WTC11 (cell line): ENCODE measurements around the gene SHISA7. TPM values are rescaled to one million over a fixed set of nuclear protein-coding genes. Genes with fewer than 3 reads are reported as not detected.

Source experiments
- ATAC-seq: fragments of 200-7000 bp; cut with Tn5 transposase; 2 replicates; pipeline ENCODE4 v1.10.0; 2021; ENCODE audit warnings: mild to moderate bottlenecking, moderate library complexity
- CTCF ChIA-PET: fragments of 300-600 bp; sonication (Branson Sonifier 250); formaldehyde crosslinking; loops from one replicate; lab custom pipeline; 2021; ENCODE audit warnings: antibody characterized with exemption; lab: Charles Lee
- POLR2A ChIA-PET: fragments of 350-600 bp; sonication (Branson Sonifier 250); formaldehyde crosslinking; loops from one replicate; lab custom pipeline; 2021; ENCODE audit warnings: antibody characterized with exemption; lab: Charles Lee
- DNase-seq: peaks from one replicate; pipeline ENCODE4 v3.0.0; 2021; ENCODE audit warnings: low spot score
- H3K27ac Mint-ChIP-seq: 2 replicates; pipeline ENCODE4 v1.8.0; 2021; ENCODE audit warnings: mixed read lengths
- H3K27me3 Mint-ChIP-seq: 2 replicates; pipeline ENCODE4 v1.8.0; 2021; ENCODE audit warnings: low read depth, mild to moderate bottlenecking, moderate library complexity, mixed read lengths
- H3K36me3 Mint-ChIP-seq: 2 replicates; pipeline ENCODE4 v1.8.0; 2021; ENCODE audit warnings: mixed read lengths
- H3K4me1 Mint-ChIP-seq: 2 replicates; pipeline ENCODE4 v1.8.0; 2022; ENCODE audit warnings: mixed read lengths
- H3K4me3 Mint-ChIP-seq: 2 replicates; pipeline ENCODE4 v1.8.0; 2021; ENCODE audit warnings: mild to moderate bottlenecking, moderate library complexity, mixed read lengths
- H3K9me3 Mint-ChIP-seq: 2 replicates; pipeline ENCODE4 v1.8.0; 2021; ENCODE audit warnings: mixed read lengths
- CREB1 ChIP-seq: sonication (generic); formaldehyde crosslinking; IDR thresholded peaks from 2 replicates; pipeline ENCODE4 v1.8.0; 2023; ENCODE audit warnings: mild to moderate bottlenecking, missing genetic modification reagents
- CREM ChIP-seq: sonication (generic); formaldehyde crosslinking; IDR thresholded peaks from 2 replicates; pipeline ENCODE4 v1.8.1; 2022; ENCODE audit warnings: mild to moderate bottlenecking, missing genetic modification reagents, moderate library complexity
- EMX1 ChIP-seq: fragments of 250-450 bp; sonication (Bioruptor Pico); IDR thresholded peaks from 2 replicates; pipeline ENCODE4 v1.8.0; 2021; ENCODE audit warnings: mild to moderate bottlenecking
- FOXP1 ChIP-seq: sonication (generic); formaldehyde crosslinking; IDR thresholded peaks from 2 replicates; pipeline ENCODE4 v1.8.0; 2022; ENCODE audit warnings: missing genetic modification reagents, mild to moderate bottlenecking, moderate library complexity, borderline replicate concordance
- GABPB1 ChIP-seq: sonication (generic); formaldehyde crosslinking; IDR thresholded peaks from 2 replicates; pipeline ENCODE4 v1.8.1; 2023; ENCODE audit warnings: mild to moderate bottlenecking, missing genetic modification reagents
- IRF2 ChIP-seq: sonication (generic); formaldehyde crosslinking; IDR thresholded peaks from 2 replicates; pipeline ENCODE4 v1.8.0; 2022; ENCODE audit warnings: low read depth, missing genetic modification reagents, borderline replicate concordance
- NFYB ChIP-seq: sonication (generic); formaldehyde crosslinking; conservative IDR thresholded peaks from 2 replicates; pipeline ENCODE4 v1.8.0; 2022; ENCODE audit warnings: low read depth, missing genetic modification reagents
- OVOL2 ChIP-seq: fragments of 250-450 bp; sonication (Bioruptor Pico); IDR thresholded peaks from 2 replicates; pipeline ENCODE4 v1.9.0; 2021; ENCODE audit warnings: mild to moderate bottlenecking, borderline replicate concordance
- PRRX2 ChIP-seq: fragments of 250-450 bp; sonication (Bioruptor Pico); IDR thresholded peaks from 2 replicates; pipeline ENCODE4 v1.8.0; 2021; ENCODE audit warnings: mild to moderate bottlenecking
- SMAD4 ChIP-seq: sonication (generic); formaldehyde crosslinking; IDR thresholded peaks from 2 replicates; pipeline ENCODE4 v1.8.0; 2022; ENCODE audit warnings: mild to moderate bottlenecking, missing genetic modification reagents
- SP1 ChIP-seq: sonication (generic); formaldehyde crosslinking; conservative IDR thresholded peaks from 2 replicates; pipeline ENCODE4 v1.8.1; 2022; ENCODE audit warnings: missing genetic modification reagents
- ZNF138 ChIP-seq: sonication (generic); formaldehyde crosslinking; conservative IDR thresholded peaks from 2 replicates; pipeline ENCODE4 v1.8.1; 2022; ENCODE audit warnings: mild to moderate bottlenecking, moderate library complexity, missing genetic modification reagents
- ZNF263 ChIP-seq: sonication (generic); formaldehyde crosslinking; IDR thresholded peaks from 2 replicates; pipeline ENCODE4 v1.8.1; 2022; ENCODE audit warnings: low read depth, mild to moderate bottlenecking, moderate library complexity, missing genetic modification reagents
- ZNF423 ChIP-seq: fragments of 250-450 bp; sonication (Bioruptor Pico); IDR thresholded peaks from 2 replicates; pipeline ENCODE4 v2.1.2; 2022; ENCODE audit warnings: mild to moderate bottlenecking, moderate library complexity
- total RNA-seq: library from RNA; stranded (reverse); gene quantifications from 3 replicates; pipeline ENCODE4 v1.2.3, GENCODE V29; 2021
- TF ChIP-seq, protein P1 (sequence below): sonication (generic); formaldehyde crosslinking; IDR thresholded peaks from 2 replicates; pipeline ENCODE4 v1.8.1; 2022; ENCODE audit warnings: mild to moderate bottlenecking, moderate library complexity, missing genetic modification reagents
- TF ChIP-seq, protein P2 (sequence below): sonication (generic); formaldehyde crosslinking; IDR thresholded peaks from 2 replicates; pipeline ENCODE4 v1.8.1; 2023; ENCODE audit warnings: mild to moderate bottlenecking, moderate library complexity, missing genetic modification reagents
- TF ChIP-seq, protein P3 (sequence below): sonication (generic); formaldehyde crosslinking; IDR thresholded peaks from 2 replicates; pipeline ENCODE4 v1.8.1; 2023; ENCODE audit warnings: mild to moderate bottlenecking, missing genetic modification reagents, borderline replicate concordance
- TF ChIP-seq, protein P4 (sequence below): fragments of 200-600 bp; IDR thresholded peaks from 2 replicates; pipeline ENCODE4 v1.8.0; 2022; ENCODE audit warnings: antibody characterized with exemption

The SHISA7 gene
- total RNA-seq, 1 experiment from 2014 or later, result 0.79 TPM

GRCh38 chr19:55452749-55453346, 9.7 kb upstream of the SHISA7 start:
- H3K9me3 Mint-ChIP-seq, result no peaks in the 10 kb centered on the region
- peaks cover 32% of the 10 kb centered on the region for H3K27me3 Mint-ChIP-seq
- peak; percentile 84 for ATAC-seq
- H3K4me3 Mint-ChIP-seq, result peak overlapping the region; percentile 74
- peak; percentile 95 for DNase-seq
- CTCF ChIA-PET, result interaction anchor here (0.6 to 3.0 kb wide), 15 partner anchors 8 to 306 kb away, joined by 3 to 18 read pairs (median 4); partner anchors contain the start of genes CCDC106, ISOC2, ZNF628 and ZNF865
- H3K27ac Mint-ChIP-seq, result no peak overlapping the region
- peaks cover 8% of the 10 kb centered on the region for H3K4me1 Mint-ChIP-seq
- peaks cover 12% of the 10 kb centered on the region for H3K36me3 Mint-ChIP-seq
- TF ChIP-seq, protein P1, sequence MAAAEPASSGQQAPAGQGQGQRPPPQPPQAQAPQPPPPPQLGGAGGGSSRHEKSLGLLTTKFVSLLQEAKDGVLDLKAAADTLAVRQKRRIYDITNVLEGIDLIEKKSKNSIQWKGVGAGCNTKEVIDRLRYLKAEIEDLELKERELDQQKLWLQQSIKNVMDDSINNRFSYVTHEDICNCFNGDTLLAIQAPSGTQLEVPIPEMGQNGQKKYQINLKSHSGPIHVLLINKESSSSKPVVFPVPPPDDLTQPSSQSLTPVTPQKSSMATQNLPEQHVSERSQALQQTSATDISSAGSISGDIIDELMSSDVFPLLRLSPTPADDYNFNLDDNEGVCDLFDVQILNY (CRISPR knock-in tag), result 0 out of 2 replicates have a peak, but pooled peaks have one; percentile 33
- TF ChIP-seq SMAD4 (CRISPR knock-in tag) (no peak), NFYB (CRISPR knock-in tag) (peak; percentile 76), IRF2 (CRISPR knock-in tag) (no peak), SP1 (CRISPR knock-in tag) (peak; percentile 95)
- TF ChIP-seq, protein P2, sequence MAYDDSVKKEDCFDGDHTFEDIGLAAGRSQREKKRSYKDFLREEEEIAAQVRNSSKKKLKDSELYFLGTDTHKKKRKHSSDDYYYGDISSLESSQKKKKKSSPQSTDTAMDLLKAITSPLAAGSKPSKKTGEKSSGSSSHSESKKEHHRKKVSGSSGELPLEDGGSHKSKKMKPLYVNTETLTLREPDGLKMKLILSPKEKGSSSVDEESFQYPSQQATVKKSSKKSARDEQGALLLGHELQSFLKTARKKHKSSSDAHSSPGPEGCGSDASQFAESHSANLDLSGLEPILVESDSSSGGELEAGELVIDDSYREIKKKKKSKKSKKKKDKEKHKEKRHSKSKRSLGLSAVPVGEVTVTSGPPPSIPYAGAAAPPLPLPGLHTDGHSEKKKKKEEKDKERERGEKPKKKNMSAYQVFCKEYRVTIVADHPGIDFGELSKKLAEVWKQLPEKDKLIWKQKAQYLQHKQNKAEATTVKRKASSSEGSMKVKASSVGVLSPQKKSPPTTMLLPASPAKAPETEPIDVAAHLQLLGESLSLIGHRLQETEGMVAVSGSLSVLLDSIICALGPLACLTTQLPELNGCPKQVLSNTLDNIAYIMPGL (CRISPR knock-in tag), result peak; percentile 43; the same call in 1 of the 2 replicates
- POLR2A ChIA-PET, result interaction anchor here (1.3 to 1.6 kb wide), 2 partner anchors 8 to 24 kb away, joined by 4 to 6 read pairs; partner anchors contain the start of gene ZNF628

- no peak for ATAC-seq
- peak overlapping the region; percentile 74 for H3K4me3 Mint-ChIP-seq
These were observed 9.1 kb upstream of the SHISA7 start for GRCh38 chr19:55451965-55452748.

DNA sequence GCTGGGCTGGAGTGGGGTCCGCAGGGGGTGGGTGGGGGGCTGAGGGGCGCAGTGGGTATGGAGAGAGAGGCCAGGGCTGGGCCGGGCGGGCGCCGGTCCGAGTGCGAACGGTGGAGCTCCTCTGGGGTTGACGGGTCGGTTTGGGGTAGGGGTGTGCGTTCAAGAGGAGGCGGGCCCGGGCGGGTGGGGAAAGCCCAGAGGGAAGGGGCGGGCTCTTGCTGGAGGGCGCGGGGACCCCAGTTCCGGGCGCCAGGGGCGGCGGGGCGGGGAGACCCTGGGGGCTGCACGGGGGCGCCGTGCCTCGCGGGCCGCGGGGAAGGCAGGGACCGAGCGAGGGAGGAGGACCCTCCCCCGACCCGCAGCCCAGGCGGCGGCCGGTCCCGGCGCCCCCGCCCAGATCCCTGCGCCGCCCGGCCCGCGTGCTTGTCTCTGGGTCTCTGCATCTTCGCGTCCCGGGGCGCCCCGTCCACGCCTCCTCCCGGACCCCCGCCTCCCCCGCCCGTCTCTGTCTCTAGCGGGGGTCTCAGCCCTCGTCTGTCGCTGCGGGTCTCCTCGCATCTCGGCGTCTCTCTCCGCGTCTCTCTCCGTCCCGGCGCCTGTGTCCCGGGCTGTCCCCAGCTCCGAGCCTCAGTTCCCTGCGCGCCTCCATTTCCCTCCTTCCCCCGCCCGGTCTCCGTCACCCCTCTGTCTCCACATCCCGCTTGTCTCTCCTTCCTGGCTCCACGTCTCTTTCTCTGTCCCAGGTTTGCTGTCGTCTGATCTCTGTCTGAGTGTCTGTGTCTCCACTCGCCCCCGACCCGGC, 8.3 kb upstream of the SHISA7 start:
- DNase-seq, result no peak
- H3K9me3 Mint-ChIP-seq, result no peaks in the 10 kb centered on the region
- peaks cover 6% of the 10 kb centered on the region for H3K36me3 Mint-ChIP-seq
- peaks cover 6% of the 10 kb centered on the region; the same call in 1 of the 2 replicates for H3K4me1 Mint-ChIP-seq
- ATAC-seq, result peak; percentile 16
- CTCF ChIA-PET, result interaction anchor here (0.5 to 3.0 kb wide), 9 partner anchors 14 to 1839 kb away, joined by 3 to 18 read pairs (median 4); no protein-coding TSS in a partner anchor
- peak overlapping the region; percentile 74 for H3K4me3 Mint-ChIP-seq
- H3K27me3 Mint-ChIP-seq, result peaks cover 32% of the 10 kb centered on the region
- POLR2A ChIA-PET, result interaction anchor here (0.6 kb wide), 1 partner anchor 304 kb away, joined by 4 read pairs; no protein-coding TSS in a partner anchor
- no peak overlapping the region for H3K27ac Mint-ChIP-seq
- TF ChIP-seq, protein P3, sequence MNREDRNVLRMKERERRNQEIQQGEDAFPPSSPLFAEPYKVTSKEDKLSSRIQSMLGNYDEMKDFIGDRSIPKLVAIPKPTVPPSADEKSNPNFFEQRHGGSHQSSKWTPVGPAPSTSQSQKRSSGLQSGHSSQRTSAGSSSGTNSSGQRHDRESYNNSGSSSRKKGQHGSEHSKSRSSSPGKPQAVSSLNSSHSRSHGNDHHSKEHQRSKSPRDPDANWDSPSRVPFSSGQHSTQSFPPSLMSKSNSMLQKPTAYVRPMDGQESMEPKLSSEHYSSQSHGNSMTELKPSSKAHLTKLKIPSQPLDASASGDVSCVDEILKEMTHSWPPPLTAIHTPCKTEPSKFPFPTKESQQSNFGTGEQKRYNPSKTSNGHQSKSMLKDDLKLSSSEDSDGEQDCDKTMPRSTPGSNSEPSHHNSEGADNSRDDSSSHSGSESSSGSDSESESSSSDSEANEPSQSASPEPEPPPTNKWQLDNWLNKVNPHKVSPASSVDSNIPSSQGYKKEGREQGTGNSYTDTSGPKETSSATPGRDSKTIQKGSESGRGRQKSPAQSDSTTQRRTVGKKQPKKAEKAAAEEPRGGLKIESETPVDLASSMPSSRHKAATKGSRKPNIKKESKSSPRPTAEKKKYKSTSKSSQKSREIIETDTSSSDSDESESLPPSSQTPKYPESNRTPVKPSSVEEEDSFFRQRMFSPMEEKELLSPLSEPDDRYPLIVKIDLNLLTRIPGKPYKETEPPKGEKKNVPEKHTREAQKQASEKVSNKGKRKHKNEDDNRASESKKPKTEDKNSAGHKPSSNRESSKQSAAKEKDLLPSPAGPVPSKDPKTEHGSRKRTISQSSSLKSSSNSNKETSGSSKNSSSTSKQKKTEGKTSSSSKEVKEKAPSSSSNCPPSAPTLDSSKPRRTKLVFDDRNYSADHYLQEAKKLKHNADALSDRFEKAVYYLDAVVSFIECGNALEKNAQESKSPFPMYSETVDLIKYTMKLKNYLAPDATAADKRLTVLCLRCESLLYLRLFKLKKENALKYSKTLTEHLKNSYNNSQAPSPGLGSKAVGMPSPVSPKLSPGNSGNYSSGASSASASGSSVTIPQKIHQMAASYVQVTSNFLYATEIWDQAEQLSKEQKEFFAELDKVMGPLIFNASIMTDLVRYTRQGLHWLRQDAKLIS (CRISPR knock-in tag), result no peak
- TF ChIP-seq ZNF423 (CRISPR knock-in tag) (no peak), EMX1 (CRISPR knock-in tag) (no peak), OVOL2 (CRISPR knock-in tag) (no peak), PRRX2 (no peak), ZNF138 (CRISPR knock-in tag) (no peak), GABPB1 (CRISPR knock-in tag) (no peak), SP1 (CRISPR knock-in tag) (no peak), ZNF263 (CRISPR knock-in tag) (no peak), CREB1 (no peak), CREM (CRISPR knock-in tag) (no peak)

More at GRCh38 chr19:55451965-55452748, 9.1 kb upstream of the SHISA7 start:
- CTCF ChIA-PET, result interaction anchor here (0.6 to 3.0 kb wide), 16 partner anchors 8 to 219 kb away, joined by 3 to 18 read pairs (median 4); partner anchors contain the start of genes ISOC2, ZNF628 and ZNF865
- H3K36me3 Mint-ChIP-seq, result peaks cover 12% of the 10 kb centered on the region
- H3K4me1 Mint-ChIP-seq, result peaks cover 6% of the 10 kb centered on the region; the same call in 1 of the 2 replicates
- DNase-seq, result no peak
- TF ChIP-seq FOXP1 (CRISPR knock-in tag) (0 out of 2 replicates have a peak, but pooled peaks have one; percentile 44), GABPB1 (CRISPR knock-in tag) (no peak), EMX1 (CRISPR knock-in tag) (peak; percentile 86; the same call in 1 of the 2 replicates)
- TF ChIP-seq, protein P4, sequence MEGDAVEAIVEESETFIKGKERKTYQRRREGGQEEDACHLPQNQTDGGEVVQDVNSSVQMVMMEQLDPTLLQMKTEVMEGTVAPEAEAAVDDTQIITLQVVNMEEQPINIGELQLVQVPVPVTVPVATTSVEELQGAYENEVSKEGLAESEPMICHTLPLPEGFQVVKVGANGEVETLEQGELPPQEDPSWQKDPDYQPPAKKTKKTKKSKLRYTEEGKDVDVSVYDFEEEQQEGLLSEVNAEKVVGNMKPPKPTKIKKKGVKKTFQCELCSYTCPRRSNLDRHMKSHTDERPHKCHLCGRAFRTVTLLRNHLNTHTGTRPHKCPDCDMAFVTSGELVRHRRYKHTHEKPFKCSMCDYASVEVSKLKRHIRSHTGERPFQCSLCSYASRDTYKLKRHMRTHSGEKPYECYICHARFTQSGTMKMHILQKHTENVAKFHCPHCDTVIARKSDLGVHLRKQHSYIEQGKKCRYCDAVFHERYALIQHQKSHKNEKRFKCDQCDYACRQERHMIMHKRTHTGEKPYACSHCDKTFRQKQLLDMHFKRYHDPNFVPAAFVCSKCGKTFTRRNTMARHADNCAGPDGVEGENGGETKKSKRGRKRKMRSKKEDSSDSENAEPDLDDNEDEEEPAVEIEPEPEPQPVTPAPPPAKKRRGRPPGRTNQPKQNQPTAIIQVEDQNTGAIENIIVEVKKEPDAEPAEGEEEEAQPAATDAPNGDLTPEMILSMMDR, result no peak
- TF ChIP-seq, all 79 proteins: peak for 2
- Mint-ChIP-seq H3K27ac (no peak overlapping the region), H3K27me3 (peaks cover 32% of the 10 kb centered on the region), H3K9me3 (no peaks in the 10 kb centered on the region)
- POLR2A ChIA-PET, result interaction anchor here (1.3 to 1.6 kb wide), 2 partner anchors 8 to 24 kb away, joined by 4 to 6 read pairs; partner anchors contain the start of gene ZNF628
